NCI-H2029 treated with DMSO at 0.1 percent for 48 hours (cell line): Measurements from ENCODE around the gene SLC22A31.
A peak's percentile ranks its signal among the peaks of the same experiment; 100 is the strongest.
"Not testable (repeated sequence)": the region's sequence is repeated elsewhere in the genome, so short reads cannot be mapped to it uniquely, and the experiment has no call there.

Experiments used
- DNase-seq: peaks from one replicate; lab custom pipeline; 2025; lab: John Stamatoyannopoulos, UW

SLC22A31 gene

GRCh38 chr16:89178453-89179147 lies 21.7 kb downstream of the SLC22A31 start:
- no peak for DNase-seq

GRCh38 chr16:89177501-89177900 lies 22.8 kb downstream of the SLC22A31 start:
- no peak for DNase-seq

GRCh38 chr16:89176717-89177116 lies 23.6 kb downstream of the SLC22A31 start:
- DNase-seq, result no peak

- no peak for DNase-seq
Observed at GRCh38 chr16:89176147-89176690, 24.1 kb downstream of the SLC22A31 start.

GRCh38 chr16:89175280-89176146 lies 24.8 kb downstream of the SLC22A31 start:
- DNase-seq, result no peak

- DNase-seq, result no peak
Observed at GRCh38 chr16:89174877-89175276, 25.5 kb downstream of the SLC22A31 start.

GRCh38 chr16:89174055-89174827 lies 26.1 kb downstream of the SLC22A31 start:
- DNase-seq, result no peak

- no peak for DNase-seq
Observed at GRCh38 chr16:89173174-89173921, 27.0 kb downstream of the SLC22A31 start.

- DNase-seq, result no peak
Observed at GRCh38 chr16:89172528-89173173, 27.7 kb downstream of the SLC22A31 start.

- DNase-seq, result no peak
Observed at GRCh38 chr16:89172171-89172527, 28.2 kb downstream of the SLC22A31 start.

GRCh38 chr16:89171216-89172170 lies 28.8 kb downstream of the SLC22A31 start, which contains the start of gene CDH15:
TSS of gene CDH15 (plus strand) at chr16:89171748. CDS start at chr16:89171832, 84 bp downstream.
- peak; percentile 56 for DNase-seq

- peak; percentile 6 for DNase-seq
Observed at GRCh38 chr16:89170346-89171215, 29.8 kb downstream of the SLC22A31 start.

- no peak for DNase-seq
Observed at GRCh38 chr16:89169778-89170177, 30.6 kb downstream of the SLC22A31 start.

- DNase-seq, result no peak
Observed at GRCh38 chr16:89168381-89169189, 31.8 kb downstream of the SLC22A31 start.

GRCh38 chr16:89167425-89167941 lies 32.9 kb downstream of the SLC22A31 start:
- peak; percentile 7 for DNase-seq

- DNase-seq, result no peak
Observed at GRCh38 chr16:89166696-89167424, 33.5 kb downstream of the SLC22A31 start.

- DNase-seq, result not testable (repeated sequence)
Observed at GRCh38 chr16:89165681-89165979, 34.7 kb downstream of the SLC22A31 start.
